GM12873 (cell line): Measurements from ENCODE around the gene CDCA7.

ENCODE experiments used
- TF ChIP-seq, protein P1 (sequence below): IDR thresholded peaks from 2 replicates; pipeline ENCODE4 v1.5.1; 2012; ENCODE audit warnings: low read depth, mild to moderate bottlenecking, moderate library complexity, low read length, control low read depth; ENCODE audit not compliant: insufficient read depth; ENCODE audit errors: missing control alignments

CDCA7 gene

DNA sequence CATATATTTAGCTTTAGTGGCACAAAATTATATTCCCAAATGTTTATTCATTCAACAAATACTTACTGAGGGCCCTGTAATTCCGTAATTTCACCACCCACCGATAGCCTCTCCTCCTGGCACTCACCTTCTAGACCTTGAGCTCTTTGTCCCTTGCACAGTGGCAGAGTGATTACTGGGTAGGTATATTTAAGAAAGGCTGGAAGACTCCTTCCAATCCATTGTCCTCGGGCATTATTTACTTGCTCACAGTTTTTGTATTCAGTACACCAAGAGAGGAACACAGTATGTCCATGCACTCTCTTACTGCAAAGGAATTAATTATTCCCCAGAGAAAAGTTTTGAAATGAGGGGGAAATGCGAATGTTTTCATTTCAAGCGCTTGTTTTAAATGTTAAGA is 1.1 kb upstream of the CDCA7 start:
- TF ChIP-seq, protein P1, sequence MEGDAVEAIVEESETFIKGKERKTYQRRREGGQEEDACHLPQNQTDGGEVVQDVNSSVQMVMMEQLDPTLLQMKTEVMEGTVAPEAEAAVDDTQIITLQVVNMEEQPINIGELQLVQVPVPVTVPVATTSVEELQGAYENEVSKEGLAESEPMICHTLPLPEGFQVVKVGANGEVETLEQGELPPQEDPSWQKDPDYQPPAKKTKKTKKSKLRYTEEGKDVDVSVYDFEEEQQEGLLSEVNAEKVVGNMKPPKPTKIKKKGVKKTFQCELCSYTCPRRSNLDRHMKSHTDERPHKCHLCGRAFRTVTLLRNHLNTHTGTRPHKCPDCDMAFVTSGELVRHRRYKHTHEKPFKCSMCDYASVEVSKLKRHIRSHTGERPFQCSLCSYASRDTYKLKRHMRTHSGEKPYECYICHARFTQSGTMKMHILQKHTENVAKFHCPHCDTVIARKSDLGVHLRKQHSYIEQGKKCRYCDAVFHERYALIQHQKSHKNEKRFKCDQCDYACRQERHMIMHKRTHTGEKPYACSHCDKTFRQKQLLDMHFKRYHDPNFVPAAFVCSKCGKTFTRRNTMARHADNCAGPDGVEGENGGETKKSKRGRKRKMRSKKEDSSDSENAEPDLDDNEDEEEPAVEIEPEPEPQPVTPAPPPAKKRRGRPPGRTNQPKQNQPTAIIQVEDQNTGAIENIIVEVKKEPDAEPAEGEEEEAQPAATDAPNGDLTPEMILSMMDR, result no peak

DNA sequence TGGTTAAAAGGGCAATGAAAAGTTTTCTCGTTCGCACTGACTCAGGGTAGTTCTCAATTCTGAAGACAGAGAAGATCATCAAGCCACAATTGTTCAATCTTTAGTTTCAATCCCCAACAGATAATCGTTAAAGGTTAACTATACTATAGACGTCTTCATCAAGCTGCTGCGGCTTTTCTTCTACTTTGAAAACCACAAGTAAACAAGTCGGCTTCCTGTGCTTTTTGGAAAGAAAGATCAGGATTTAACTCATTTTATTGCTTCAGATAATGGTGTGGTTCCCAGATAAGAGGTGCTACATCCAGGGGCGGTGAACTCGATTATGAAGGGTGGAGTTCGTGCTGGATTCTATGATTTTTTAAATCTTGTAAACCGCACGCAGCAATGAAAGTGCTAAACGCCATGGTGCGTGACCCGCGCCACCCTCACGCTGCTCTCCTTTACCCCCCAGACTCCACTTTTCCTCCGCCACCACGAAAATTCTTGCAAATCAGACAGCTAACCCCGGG is 545 bp upstream of the CDCA7 start:
- TF ChIP-seq, protein P1, result no peak

DNA sequence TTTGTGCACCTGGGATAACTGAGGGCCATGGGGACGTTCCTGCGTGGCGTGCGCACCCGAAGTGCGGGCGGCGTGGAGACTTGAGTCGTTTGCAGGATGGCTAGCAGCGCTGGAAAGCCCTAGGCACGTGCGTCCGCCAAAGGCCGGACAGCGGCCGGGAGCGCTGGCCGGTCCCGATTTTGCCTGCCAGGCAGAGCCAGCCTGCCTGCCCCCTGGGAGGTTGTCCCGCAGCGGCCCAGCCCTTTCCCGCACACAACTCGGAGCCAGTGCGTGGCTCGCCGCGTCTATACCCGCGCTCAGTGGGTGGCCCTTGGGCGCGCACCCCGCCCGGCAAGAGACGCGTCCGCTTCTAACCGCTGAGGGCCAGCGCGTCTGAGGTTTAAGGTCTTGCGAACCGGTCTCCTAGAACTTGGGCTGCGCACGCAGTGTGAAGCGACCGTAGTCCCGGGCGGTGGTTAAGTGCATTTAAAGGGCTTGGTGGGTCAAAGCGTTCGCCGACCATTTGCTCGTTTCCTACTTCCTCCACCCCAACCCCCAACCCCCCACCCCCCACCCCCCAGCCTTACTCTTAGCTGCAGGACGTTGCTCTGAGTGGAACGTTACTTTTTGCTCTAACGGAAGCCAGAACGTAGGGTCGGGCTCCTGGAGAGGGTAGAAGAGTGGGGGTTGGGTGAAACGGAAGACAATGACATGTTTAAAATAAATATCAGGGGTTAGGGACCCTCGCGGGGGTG is 627 bp downstream of the CDCA7 start:
- TF ChIP-seq, protein P1, result no peak

DNA sequence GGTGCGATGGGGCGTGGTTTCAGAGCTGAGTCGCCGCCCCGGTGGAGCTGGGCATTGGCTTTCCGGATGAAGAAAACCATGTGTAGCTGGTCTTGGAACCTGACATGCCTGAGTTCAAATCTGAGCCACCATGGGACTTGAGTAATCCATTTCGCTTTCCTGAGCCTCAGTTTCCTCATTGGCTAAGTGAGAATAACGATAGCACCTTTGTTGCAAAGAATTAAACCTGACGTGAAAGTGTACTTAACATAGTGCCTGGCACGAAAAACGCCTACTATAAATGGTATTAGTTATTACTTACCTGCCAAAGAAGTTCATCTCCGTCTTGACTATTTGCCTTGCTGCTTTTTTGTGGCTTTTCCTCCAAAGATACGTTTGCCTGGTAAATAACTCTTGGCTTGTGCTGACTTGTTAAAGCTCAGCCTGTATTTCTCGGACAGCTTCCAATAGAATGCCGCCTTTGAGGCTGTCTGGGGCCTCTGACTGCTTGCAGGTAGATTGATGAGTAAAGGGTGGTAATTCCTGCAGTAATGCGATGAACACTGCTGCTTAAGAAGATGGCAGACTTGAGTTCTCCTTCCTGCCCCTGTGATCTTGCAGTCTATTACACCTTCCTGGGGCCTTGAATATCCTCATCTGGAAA is 1.3 kb downstream of the CDCA7 start:
- TF ChIP-seq, protein P1, result no peak

DNA sequence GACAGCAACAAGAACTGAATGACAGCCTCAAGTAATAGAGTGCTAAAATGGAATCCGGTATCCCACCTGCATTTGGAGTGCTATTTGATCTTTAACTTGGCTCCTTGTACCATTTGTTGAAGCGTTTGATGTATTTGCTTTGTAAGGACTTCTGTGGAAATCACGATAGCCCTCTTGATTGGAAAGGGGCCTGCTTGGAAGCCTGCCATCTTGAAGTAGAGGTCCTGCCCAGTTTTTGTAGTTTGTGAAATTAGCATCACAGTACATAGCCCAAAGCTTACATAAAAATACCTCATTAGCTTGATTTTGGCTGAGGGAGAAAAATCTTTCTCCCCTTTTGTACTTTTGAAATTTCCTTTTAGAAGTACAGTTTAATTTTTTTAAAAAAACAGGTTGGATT is 2.7 kb downstream of the CDCA7 start:
- TF ChIP-seq, protein P1, result no peak

DNA sequence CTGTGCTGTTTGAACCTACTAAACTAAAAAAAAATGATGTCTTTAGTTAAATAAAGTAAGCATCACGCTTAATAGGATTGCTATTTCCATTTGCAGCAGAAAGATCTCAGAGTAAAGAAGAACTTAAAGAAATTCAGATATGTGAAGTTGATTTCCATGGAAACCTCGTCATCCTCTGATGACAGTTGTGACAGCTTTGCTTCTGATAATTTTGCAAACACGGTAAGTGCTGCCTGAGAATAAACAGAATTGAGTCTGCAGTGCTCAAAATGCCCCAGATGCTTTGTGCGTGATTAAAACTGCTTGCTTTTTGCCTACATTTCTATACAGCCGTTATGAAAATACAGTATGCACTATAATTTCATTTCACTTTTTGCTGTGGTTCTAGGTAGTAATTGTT is 3.9 kb downstream of the CDCA7 start:
- TF ChIP-seq, protein P1, result no peak

DNA sequence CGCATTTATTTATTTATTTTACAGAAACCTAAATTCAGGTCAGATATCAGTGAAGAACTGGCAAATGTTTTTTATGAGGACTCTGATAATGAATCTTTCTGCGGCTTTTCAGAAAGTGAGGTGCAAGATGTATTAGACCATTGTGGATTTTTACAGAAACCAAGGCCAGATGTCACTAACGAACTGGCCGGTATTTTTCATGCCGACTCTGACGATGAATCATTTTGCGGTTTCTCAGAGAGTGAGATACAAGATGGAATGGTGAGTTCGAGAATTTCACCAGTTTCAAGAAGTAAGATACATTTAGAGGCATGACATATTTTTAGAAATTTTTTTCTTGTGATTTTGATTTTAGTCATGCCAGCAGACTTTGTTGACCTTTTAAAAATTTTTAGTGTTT is 4.6 kb downstream of the CDCA7 start:
- TF ChIP-seq, protein P1, result no peak
